HL-60 (cell line): Measurements from ENCODE around the gene KANK3.

Experiments used
- POLR2AphosphoS5 ChIP-seq: IDR thresholded peaks from 2 replicates; pipeline ENCODE4 v1.6.1; 2012; ENCODE audit warnings: low read depth
- TF ChIP-seq, protein P1 (sequence below): IDR thresholded peaks from 2 replicates; pipeline ENCODE4 v1.6.1; 2012; ENCODE audit warnings: low read depth; ENCODE audit not compliant: insufficient replicate concordance
- TF ChIP-seq, protein P2 (sequence below): IDR thresholded peaks from one replicate; pipeline ENCODE4 v1.5.1; 2011; ENCODE audit warnings: low read length, control low read depth, inconsistent platforms; ENCODE audit not compliant: insufficient read depth

DNA sequence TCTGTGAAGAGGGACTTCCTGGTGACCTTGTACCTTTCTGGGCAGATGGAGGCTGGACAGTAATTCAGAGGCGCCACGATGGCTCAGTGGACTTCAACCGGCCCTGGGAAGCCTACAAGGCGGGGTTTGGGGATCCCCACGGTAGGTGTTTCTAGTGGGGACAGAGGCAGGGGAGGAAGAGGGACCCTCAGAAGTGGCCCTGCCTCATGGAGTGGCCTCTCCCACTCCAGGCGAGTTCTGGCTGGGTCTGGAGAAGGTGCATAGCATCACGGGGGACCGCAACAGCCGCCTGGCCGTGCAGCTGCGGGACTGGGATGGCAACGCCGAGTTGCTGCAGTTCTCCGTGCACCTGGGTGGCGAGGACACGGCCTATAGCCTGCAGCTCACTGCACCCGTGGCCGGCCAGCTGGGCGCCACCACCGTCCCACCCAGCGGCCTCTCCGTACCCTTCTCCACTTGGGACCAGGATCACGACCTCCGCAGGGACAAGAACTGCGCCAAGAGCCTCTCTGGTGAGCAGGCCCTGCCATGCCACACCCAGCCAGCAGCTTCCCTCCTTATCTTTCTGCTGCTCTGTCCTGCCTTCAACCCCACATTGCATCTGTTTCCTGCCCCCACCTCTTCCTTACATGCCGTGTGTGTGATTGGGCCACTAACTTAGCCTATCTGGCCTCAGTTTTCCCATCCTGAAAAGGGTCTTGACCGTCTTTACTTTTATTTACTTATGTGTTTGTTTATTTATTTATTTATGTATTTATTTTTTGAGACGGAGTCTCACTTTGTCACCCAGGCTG lies 28.1 kb upstream of the KANK3 start:
- TF ChIP-seq, protein P1, sequence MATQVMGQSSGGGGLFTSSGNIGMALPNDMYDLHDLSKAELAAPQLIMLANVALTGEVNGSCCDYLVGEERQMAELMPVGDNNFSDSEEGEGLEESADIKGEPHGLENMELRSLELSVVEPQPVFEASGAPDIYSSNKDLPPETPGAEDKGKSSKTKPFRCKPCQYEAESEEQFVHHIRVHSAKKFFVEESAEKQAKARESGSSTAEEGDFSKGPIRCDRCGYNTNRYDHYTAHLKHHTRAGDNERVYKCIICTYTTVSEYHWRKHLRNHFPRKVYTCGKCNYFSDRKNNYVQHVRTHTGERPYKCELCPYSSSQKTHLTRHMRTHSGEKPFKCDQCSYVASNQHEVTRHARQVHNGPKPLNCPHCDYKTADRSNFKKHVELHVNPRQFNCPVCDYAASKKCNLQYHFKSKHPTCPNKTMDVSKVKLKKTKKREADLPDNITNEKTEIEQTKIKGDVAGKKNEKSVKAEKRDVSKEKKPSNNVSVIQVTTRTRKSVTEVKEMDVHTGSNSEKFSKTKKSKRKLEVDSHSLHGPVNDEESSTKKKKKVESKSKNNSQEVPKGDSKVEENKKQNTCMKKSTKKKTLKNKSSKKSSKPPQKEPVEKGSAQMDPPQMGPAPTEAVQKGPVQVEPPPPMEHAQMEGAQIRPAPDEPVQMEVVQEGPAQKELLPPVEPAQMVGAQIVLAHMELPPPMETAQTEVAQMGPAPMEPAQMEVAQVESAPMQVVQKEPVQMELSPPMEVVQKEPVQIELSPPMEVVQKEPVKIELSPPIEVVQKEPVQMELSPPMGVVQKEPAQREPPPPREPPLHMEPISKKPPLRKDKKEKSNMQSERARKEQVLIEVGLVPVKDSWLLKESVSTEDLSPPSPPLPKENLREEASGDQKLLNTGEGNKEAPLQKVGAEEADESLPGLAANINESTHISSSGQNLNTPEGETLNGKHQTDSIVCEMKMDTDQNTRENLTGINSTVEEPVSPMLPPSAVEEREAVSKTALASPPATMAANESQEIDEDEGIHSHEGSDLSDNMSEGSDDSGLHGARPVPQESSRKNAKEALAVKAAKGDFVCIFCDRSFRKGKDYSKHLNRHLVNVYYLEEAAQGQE = no peak
- TF ChIP-seq, protein P2, sequence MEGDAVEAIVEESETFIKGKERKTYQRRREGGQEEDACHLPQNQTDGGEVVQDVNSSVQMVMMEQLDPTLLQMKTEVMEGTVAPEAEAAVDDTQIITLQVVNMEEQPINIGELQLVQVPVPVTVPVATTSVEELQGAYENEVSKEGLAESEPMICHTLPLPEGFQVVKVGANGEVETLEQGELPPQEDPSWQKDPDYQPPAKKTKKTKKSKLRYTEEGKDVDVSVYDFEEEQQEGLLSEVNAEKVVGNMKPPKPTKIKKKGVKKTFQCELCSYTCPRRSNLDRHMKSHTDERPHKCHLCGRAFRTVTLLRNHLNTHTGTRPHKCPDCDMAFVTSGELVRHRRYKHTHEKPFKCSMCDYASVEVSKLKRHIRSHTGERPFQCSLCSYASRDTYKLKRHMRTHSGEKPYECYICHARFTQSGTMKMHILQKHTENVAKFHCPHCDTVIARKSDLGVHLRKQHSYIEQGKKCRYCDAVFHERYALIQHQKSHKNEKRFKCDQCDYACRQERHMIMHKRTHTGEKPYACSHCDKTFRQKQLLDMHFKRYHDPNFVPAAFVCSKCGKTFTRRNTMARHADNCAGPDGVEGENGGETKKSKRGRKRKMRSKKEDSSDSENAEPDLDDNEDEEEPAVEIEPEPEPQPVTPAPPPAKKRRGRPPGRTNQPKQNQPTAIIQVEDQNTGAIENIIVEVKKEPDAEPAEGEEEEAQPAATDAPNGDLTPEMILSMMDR = no peak
- TF ChIP-seq POLR2AphosphoS5 = no peak
